HG03045 (cell line): ENCODE data around the gene POLE2.
"Not testable (repeated sequence)": the region's sequence is repeated elsewhere in the genome, so short reads cannot be mapped to it uniquely, and the experiment has no call there.

ENCODE experiments used
- ATAC-seq: cut with Tn5 transposase; IDR thresholded peaks from one replicate; pipeline ENCODE4 v1.9.1; 2021; ENCODE audit warnings: mild to moderate bottlenecking, moderate library complexity; ENCODE audit not compliant: unreplicated experiment

POLE2 gene, protein sequence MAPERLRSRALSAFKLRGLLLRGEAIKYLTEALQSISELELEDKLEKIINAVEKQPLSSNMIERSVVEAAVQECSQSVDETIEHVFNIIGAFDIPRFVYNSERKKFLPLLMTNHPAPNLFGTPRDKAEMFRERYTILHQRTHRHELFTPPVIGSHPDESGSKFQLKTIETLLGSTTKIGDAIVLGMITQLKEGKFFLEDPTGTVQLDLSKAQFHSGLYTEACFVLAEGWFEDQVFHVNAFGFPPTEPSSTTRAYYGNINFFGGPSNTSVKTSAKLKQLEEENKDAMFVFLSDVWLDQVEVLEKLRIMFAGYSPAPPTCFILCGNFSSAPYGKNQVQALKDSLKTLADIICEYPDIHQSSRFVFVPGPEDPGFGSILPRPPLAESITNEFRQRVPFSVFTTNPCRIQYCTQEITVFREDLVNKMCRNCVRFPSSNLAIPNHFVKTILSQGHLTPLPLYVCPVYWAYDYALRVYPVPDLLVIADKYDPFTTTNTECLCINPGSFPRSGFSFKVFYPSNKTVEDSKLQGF

DNA sequence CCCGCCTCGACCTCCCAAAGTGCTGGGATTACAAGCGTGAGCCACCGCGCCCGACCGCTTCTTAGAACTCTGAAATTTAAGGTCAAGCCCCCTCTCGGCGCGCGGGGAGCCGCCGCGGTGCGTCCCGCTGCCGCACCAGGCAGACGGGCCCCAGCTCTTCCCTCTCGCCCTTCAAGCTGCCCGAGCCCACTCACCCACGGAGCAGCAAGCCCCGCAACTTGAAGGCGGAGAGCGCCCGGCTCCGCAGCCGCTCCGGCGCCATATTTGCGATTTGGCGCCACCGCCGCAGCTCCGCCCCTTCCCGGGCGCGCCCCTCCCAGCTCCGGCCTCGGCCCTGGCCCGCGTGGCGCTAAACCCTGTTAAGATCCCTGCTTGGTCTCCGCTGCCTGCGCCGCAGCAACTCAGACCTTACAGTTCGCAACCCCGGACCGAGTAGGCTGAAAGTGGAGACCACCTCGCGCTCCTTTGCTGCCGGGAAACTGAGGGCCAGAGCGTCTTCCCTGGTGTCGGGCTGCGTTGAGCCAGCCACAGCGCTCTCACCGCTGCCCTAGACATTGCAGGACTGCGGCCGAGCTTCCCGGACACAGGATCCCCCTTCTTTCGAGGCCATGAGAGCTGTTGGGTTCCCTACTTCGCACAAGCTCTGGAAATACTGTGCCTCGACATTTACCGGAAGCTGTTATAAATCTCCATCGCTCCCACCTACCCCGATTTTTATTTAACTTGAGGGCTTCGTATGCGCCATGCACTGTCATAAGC, at the start of gene POLE2:
Gene POLE2 (minus strand): TSS at position 273 of the 759 bp plus-strand sequence. CDS start 11 bp downstream, at position 262.
- ATAC-seq = peak; percentile 73

DNA sequence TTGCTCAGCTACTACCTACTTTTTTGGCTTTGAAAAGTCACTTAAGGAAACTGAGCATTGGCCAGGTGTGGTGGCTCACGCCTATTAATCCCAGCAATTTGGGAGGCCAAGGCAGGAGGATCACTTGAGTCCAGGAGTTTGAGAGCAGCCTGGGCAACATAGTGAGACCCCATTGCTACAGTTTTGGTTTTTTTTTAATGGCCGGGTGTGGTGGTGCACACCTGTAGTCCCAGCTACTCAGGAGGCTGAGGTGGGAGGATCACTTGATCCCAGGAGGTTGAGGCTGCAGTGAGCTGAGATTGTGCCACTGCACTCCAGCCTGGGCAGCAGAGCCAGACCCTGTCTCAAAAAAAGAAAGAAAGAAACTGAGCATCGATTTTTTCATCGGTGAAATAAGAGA, 47.7 kb upstream of the POLE2 start:
- ATAC-seq = not testable (repeated sequence)

DNA sequence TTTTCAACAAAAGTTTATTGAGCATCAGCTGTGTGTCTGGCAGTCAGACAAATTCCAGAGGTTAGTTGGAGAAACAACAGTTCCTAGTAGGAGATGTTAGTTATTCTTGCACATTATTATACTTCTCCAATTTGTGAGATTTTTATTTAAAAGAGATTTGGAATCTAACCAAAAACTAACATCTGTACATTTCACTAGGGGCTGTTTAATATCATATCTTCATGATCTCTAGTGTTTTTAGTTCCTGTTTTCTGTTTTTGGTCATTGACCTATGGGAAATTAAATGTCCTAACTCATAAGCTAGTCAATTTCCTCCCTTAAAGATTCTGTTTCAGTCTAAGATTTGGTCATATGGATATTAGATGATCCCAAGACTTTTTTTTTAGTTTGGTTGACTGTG, 45.8 kb upstream of the POLE2 start:
- ATAC-seq = no peak

- ATAC-seq = no peak
Measured at GRCh38 chr14:49732896-49733295, 44.9 kb upstream of the POLE2 start.

DNA sequence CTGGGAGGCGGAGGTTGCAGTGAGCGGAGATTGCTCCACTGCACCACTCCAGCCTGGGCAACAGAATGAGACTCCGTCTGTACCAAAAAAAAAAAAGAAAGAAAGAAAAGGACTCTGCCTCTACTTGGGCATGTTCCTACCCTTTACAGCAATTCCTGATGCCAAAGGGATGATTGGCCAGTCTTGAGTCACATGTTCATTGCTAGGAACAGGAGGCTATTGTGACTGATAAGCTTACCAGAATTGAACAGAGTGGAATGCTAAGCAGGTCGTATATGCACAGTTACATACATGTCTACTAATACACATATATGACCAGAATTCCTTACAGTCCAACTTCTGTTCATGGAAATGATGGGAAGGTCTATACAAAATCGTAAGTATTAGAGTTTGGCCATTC, 39.2 kb upstream of the POLE2 start:
- ATAC-seq = no peak

DNA sequence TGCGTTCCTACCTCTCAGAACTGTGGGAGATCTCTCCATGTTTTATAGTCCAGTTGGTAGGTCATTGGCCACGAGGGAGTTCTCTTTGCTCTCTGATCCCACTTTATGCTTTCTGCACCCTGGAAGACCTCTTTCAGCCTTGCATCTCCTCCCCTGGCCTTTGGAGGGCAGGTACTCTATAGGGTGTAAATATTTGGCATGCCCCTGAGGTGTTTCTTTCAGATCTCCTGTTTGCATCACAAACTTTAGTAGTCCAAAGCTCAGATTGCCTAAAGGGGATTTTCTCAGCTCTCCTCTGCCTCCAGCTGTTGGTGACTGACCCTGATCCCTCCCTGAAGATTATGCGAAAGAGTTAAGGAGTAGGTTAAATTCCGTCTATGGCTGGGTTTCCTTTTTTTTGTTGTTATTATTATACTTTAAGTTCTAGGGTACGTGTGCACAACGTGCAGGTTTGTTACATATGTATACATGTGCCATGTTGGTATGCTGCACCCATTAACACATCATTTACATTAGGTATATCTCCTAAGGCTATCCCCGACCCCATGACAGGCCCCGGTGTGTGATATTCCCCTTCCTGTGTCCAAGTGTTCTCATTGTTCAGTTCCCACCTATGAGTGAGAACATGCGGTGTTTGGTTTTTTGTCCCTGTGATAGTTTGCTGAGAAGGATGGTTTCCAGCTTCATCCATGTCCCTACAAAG, 33.9 kb upstream of the POLE2 start:
- not testable (repeated sequence) for ATAC-seq

GRCh38 chr14:49720744-49721143, 32.7 kb upstream of the POLE2 start:
- no peak for ATAC-seq

DNA sequence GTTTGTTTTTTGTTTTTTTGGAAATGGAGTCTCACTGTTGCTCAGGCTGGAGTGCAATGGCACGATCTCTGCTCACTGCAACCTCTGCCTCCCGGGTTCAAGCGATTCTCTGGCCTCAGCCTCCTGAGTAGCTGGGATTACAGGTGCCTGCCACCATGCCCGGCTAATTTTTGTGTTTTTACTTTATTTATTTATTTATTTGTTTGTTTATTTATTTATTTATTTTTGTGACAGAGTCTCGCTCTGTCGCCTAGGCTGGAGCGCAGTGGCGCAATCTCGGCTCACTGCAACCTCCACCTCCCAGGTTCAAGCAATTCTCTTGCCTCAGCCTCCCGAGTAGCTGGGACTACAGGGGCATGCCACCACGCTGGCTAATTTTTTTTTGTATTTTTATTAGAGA, 23.0 kb upstream of the POLE2 start:
- not testable (repeated sequence) for ATAC-seq

DNA sequence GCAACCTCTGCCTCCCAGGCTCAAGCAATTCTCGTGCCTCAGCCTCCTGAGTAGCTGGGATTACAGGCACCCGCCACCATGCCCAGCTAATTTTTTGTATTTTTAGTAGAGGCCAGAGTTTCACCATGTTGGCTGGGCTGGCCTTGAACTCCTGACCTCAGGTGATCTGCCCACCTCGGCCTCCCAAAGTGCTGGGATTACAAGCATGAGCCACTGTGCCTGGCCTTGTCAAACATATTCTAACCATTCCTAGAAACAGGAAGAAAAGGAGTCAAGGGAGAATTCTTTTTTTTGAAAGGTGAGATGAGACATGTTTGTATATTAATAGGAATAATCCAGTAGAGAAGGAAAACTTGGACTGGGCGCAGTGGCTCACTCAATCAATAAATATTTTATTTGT, 16.5 kb upstream of the POLE2 start:
- ATAC-seq = not testable (repeated sequence)

GRCh38 chr14:49703965-49704364, 16.0 kb upstream of the POLE2 start:
- no peak for ATAC-seq

DNA sequence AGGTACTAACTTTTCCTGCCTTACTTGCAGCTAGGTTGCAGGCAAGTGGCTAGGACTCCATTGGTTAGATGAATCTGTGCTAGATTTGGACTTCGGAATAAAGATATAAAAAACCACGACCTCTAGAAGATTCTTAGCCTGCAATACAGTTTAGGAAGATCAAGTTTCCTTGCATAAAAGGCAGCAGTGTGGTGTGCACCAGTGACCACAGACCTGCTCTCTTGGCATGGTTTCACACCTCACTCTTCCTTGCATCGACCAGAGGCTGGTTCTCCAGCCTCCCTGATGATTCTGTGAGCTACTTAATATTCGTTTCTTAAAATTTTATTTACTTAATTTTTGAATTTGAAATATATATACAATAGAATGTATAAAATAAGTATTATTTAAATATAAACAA, 14.7 kb upstream of the POLE2 start:
- no peak for ATAC-seq

DNA sequence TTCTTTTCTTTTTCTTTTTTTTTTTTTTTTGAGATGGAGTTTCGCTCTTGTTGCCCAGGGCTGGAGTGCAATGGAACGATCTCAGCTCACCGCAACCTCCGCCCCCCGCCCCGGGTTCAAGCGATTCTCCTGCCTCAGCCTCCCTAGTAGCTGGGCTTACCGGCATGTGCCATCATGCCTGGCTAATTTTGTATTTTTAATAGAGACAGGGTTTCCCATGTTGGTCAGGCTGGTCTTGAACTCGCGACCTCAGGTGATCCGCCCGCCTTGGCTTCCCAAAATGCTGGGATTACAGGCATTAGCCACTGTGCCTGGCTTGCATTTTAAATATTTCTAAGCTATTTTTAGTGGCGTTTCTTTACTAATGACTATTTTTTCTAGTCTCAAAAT, 5.7 kb upstream of the POLE2 start:
- ATAC-seq = not testable (repeated sequence)

GRCh38 chr14:49692811-49693734, 5.1 kb upstream of the POLE2 start, which contains the start of gene KLHDC1:
KLHDC1 (plus strand) TSS chr14:49693120; CDS start chr14:49693195, 75 bp downstream.
- ATAC-seq = peak; percentile 76

- ATAC-seq = no peak
Measured at GRCh38 chr14:49692193-49692757, 4.3 kb upstream of the POLE2 start.

GRCh38 chr14:49691031-49691430, 3.0 kb upstream of the POLE2 start:
- ATAC-seq = no peak

- no peak for ATAC-seq
Measured at GRCh38 chr14:49688701-49689030, 652 bp upstream of the POLE2 start.

GRCh38 chr14:49686425-49686824, 1.6 kb downstream of the POLE2 start:
- no peak for ATAC-seq

DNA sequence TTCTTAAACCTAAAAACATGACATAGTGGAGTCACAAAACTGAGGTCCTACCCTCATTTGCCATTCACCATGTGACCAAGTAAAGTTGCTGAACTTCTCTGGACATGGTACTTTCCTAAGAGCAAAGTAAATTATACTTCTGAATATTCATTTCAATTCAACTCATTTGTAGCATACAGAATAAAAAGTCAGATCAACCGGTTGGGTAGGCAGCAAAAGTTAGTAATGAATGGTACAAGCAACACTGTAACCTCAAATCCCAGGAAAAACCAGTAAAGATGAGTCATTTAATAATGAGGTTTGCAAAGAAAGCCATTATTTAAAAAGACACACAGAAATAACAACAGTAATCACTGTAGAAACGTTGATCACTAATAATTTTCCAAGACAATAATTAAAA, 8.7 kb downstream of the POLE2 start:
- ATAC-seq = no peak

DNA sequence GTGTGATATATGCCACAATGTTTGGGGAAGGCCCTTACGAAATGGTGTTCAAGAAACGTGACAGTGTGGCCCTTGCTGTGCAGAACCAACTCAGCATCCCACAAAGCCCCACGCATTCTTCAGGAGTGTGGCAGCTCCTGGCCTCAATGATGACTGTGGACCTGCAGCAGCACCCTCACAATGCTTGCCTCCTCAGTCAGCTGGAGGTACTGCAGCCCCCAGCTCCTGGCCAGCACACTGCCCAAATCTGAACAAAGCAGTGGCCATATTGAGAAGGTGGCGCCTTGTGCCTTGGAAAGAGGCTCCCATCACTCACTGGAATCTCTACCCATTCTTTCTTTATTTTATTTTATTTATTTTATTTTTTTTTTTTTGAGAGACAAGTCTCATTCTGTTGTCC, 10.4 kb downstream of the POLE2 start:
- ATAC-seq = no peak

DNA sequence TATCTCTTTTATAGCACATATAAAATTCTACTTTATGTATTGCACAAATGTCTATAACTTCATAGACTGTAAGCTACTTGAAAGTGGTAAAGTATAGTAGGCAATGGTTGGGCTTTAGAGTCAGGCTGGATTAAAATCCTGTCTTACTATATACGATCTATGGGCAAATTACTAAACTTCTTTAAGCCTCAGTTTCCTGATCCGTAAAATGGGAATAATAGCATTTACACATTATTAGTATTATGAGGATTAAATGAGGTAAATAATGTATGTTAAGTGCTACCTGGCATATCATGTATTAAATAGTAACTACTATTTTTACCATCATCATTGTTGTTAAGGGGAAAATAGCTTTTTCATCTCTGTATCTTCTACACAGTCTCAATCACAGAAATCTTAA, 14.4 kb downstream of the POLE2 start:
- ATAC-seq = no peak
